Panc1 (cell line): ENCODE results near the gene MYO5B. TPM values are rescaled to one million over a fixed set of nuclear protein-coding genes. Genes with fewer than 3 reads are reported as not detected.

Experiments
- ATAC-seq: fragments of 200-7000 bp; cut with Tn5 transposase; 2 replicates; pipeline ENCODE4 v1.9.1; 2020; ENCODE audit warnings: mild to moderate bottlenecking, moderate library complexity
- BruUV-seq: library from RNA; stranded (reverse); fragments of 400-500 nt; replicated peaks from 2 replicates; lab custom pipeline; 2021; lab: Mats Ljungman, UMichigan
- CTCF ChIA-PET: fragments of 300-600 bp; sonication (Branson Sonifier 250); formaldehyde crosslinking; loops from one replicate; lab custom pipeline; 2022; ENCODE audit warnings: antibody characterized with exemption; lab: Charles Lee
- POLR2A ChIA-PET: fragments of 300-600 bp; sonication (Branson Sonifier 250); formaldehyde crosslinking; loops from one replicate; lab custom pipeline; 2022; ENCODE audit warnings: antibody characterized with exemption; lab: Charles Lee
- DNase-seq: peaks from one replicate; pipeline ENCODE4 v3.0.0-alpha.2; 2010; ENCODE audit warnings: low read depth, low spot score
- H3K27ac ChIP-seq: 2 replicates; pipeline ENCODE4 v1.5.1; 2011; ENCODE audit warnings: mild to moderate bottlenecking, low read length, inconsistent platforms
- H3K27me3 ChIP-seq: fragments of 200-500 bp; sonication (Bioruptor generic); 2 replicates; pipeline ENCODE4 v1.6.0; 2014; ENCODE audit warnings: low read length, inconsistent platforms; ENCODE audit not compliant: control insufficient read depth, insufficient read depth
- H3K36me3 ChIP-seq: fragments of 200-500 bp; sonication (Bioruptor generic); 2 replicates; pipeline ENCODE4 v1.5.1; 2014; ENCODE audit warnings: inconsistent platforms, mild to moderate bottlenecking, low read length, moderate library complexity; ENCODE audit not compliant: control insufficient read depth, insufficient read depth
- H3K4me1 ChIP-seq: 2 replicates; pipeline ENCODE4 v1.5.1; 2011; ENCODE audit warnings: inconsistent platforms, mild to moderate bottlenecking, low read length, moderate library complexity; ENCODE audit not compliant: control insufficient read depth, insufficient read depth
- H3K4me3 ChIP-seq, 2 experiments: 2 replicates each; pipeline ENCODE4 v1.5.1; 2011 to 2012; ENCODE audit warnings: low read depth in 2 of 2, low read length in 2 of 2, mild to moderate bottlenecking in 2 of 2, inconsistent platforms in 1 of 2, moderate library complexity in 1 of 2
- H3K9me3 ChIP-seq: fragments of 200-500 bp; sonication (Bioruptor generic); 2 replicates; pipeline ENCODE4 v1.5.1; 2014; ENCODE audit warnings: low read depth, mild to moderate bottlenecking, inconsistent platforms, low read length, moderate library complexity; ENCODE audit not compliant: control insufficient read depth, insufficient read depth
- POLR2AphosphoS5 ChIP-seq: IDR thresholded peaks from 2 replicates; pipeline ENCODE4 v1.6.1; 2012; ENCODE audit warnings: mild to moderate bottlenecking, low read depth, low read length, moderate library complexity
- SIN3A ChIP-seq: IDR thresholded peaks from 2 replicates; pipeline ENCODE4 v1.6.1; 2012; ENCODE audit warnings: low read depth, mild to moderate bottlenecking, low read length, moderate library complexity, borderline replicate concordance; ENCODE audit not compliant: insufficient read depth
- TCF7L2 ChIP-seq: IDR thresholded peaks from 2 replicates; pipeline ENCODE4 v1.6.1; 2011; ENCODE audit warnings: mild to moderate bottlenecking, low read depth, low read length, inconsistent platforms
- in situ Hi-C: cut with HindIII; loops from 2 replicates; pipeline ENCODE4 v1.10.0; 2016; ENCODE audit warnings: low sequenced_read_pairs, low pct_unique_long_range_greater_than_20kb
- intact Hi-C: fragments of 100-400 bp; cut with micrococcal nuclease; formaldehyde crosslinking; loops from one replicate; pipeline ENCODE4 v1.10.0; 2022; ENCODE audit not compliant: unreplicated experiment
- total RNA-seq: library from RNA; stranded (reverse); gene quantifications from one replicate; pipeline ENCODE4 v1.2.1, GENCODE V29; 2021; ENCODE audit not compliant: unreplicated experiment
- TF ChIP-seq, protein P1 (sequence below), 2 experiments: IDR thresholded peaks; 2 replicates each; pipeline ENCODE4 v1.6.1; 2011 to 2012; ENCODE audit warnings: low read depth in 2 of 2, control low read depth in 1 of 2, low read length in 1 of 2, mild to moderate bottlenecking in 1 of 2, moderate library complexity in 1 of 2; ENCODE audit not compliant: insufficient read depth in 1 of 2
- TF ChIP-seq, protein P2 (sequence below): fragments of 450-650 bp; IDR thresholded peaks from 2 replicates; pipeline ENCODE4 v1.5.1; 2017; ENCODE audit warnings: mild to moderate bottlenecking

Gene MYO5B
- total RNA-seq, 1 experiment from 2014 or later: 0.31 TPM

DNA sequence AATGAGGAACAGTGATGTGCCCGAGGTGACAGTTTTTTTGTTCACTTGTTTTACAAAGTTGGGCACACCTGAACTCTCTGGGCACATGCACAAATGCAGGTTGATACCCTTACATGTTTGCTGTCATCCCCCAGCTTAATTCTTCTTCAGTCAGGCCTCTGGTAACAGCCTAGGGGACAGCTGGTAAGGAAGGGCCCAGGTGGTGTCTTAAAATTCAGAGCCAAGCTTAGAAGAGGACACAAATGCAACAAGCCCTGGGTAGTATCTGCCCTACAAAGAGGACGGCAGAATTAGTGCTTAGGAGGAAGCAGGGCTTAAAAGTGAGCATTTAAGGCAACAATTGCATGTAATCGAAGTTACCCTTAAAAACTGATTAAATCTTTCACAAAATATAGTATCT lies 209.7 kb downstream of the MYO5B start:
- Histone ChIP-seq H3K27ac (no peak overlapping the region), H3K27me3 (no peaks in the 10 kb centered on the region), H3K36me3 (no peaks in the 10 kb centered on the region), H3K9me3 (no peaks in the 10 kb centered on the region), H3K4me3 (no peak overlapping the region), H3K4me1 (no peaks in the 10 kb centered on the region)
- no TSS peak for BruUV-seq
- no peak for ATAC-seq
- ChIA-PET CTCF (no interaction called here), POLR2A (no interaction called here)
- TF ChIP-seq, protein P1, sequence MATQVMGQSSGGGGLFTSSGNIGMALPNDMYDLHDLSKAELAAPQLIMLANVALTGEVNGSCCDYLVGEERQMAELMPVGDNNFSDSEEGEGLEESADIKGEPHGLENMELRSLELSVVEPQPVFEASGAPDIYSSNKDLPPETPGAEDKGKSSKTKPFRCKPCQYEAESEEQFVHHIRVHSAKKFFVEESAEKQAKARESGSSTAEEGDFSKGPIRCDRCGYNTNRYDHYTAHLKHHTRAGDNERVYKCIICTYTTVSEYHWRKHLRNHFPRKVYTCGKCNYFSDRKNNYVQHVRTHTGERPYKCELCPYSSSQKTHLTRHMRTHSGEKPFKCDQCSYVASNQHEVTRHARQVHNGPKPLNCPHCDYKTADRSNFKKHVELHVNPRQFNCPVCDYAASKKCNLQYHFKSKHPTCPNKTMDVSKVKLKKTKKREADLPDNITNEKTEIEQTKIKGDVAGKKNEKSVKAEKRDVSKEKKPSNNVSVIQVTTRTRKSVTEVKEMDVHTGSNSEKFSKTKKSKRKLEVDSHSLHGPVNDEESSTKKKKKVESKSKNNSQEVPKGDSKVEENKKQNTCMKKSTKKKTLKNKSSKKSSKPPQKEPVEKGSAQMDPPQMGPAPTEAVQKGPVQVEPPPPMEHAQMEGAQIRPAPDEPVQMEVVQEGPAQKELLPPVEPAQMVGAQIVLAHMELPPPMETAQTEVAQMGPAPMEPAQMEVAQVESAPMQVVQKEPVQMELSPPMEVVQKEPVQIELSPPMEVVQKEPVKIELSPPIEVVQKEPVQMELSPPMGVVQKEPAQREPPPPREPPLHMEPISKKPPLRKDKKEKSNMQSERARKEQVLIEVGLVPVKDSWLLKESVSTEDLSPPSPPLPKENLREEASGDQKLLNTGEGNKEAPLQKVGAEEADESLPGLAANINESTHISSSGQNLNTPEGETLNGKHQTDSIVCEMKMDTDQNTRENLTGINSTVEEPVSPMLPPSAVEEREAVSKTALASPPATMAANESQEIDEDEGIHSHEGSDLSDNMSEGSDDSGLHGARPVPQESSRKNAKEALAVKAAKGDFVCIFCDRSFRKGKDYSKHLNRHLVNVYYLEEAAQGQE (IDR thresholded peaks at IDR 0.05; ENCODE audit: insufficient read depth in 1 of 2, low read depth in 2 of 2, low read length in 1 of 2): no peak
- TF ChIP-seq TCF7L2: no peak
- TF ChIP-seq, protein P2, sequence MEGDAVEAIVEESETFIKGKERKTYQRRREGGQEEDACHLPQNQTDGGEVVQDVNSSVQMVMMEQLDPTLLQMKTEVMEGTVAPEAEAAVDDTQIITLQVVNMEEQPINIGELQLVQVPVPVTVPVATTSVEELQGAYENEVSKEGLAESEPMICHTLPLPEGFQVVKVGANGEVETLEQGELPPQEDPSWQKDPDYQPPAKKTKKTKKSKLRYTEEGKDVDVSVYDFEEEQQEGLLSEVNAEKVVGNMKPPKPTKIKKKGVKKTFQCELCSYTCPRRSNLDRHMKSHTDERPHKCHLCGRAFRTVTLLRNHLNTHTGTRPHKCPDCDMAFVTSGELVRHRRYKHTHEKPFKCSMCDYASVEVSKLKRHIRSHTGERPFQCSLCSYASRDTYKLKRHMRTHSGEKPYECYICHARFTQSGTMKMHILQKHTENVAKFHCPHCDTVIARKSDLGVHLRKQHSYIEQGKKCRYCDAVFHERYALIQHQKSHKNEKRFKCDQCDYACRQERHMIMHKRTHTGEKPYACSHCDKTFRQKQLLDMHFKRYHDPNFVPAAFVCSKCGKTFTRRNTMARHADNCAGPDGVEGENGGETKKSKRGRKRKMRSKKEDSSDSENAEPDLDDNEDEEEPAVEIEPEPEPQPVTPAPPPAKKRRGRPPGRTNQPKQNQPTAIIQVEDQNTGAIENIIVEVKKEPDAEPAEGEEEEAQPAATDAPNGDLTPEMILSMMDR: no peak
- TF ChIP-seq SIN3A: no peak
- no peak for TF ChIP-seq POLR2AphosphoS5
- in situ Hi-C loops: no loop called here
- intact Hi-C loops: no loop called here
- DNase-seq: no peak

DNA sequence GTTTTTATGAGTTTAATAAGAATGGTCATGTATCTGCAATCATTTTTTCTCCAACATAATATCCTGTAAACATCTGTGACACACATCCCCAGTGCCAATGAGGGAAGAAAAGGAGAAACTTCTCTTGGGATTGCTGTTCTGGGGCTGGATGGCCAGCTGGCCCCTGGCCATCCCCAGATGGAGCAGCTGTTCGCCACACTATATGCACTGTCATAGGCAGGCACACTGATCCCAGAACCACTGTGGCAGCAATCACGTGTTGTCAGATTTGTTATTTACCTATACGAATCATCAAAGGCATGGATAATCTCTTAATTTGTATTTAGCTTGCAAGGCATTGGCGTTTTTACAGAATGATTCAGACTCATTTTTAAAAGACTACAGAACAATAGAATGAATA lies 214.1 kb downstream of the MYO5B start:
- intact Hi-C loops: no loop called here
- no peaks in the 10 kb centered on the region for H3K9me3 ChIP-seq
- no peak overlapping the region for H3K27ac ChIP-seq
- ChIA-PET CTCF (no interaction called here), POLR2A (no interaction called here)
- no TSS peak for BruUV-seq
- DNase-seq (no peak), ATAC-seq (no peak)
- TF ChIP-seq, protein P1 (IDR thresholded peaks at IDR 0.05; ENCODE audit: insufficient read depth in 1 of 2, low read depth in 2 of 2, low read length in 1 of 2): no peak
- TF ChIP-seq POLR2AphosphoS5: no peak
- TF ChIP-seq, protein P2: no peak
- no peak for TF ChIP-seq TCF7L2
- TF ChIP-seq SIN3A: no peak
- no peak overlapping the region for H3K4me3 ChIP-seq
- H3K27me3 ChIP-seq: no peaks in the 10 kb centered on the region
- H3K36me3 ChIP-seq: no peaks in the 10 kb centered on the region
- H3K4me1 ChIP-seq: no peaks in the 10 kb centered on the region
- in situ Hi-C loops: no loop called here
